Inflammatory macrophage (primary cell): ENCODE results near the gene AQP10.
A peak's percentile ranks its signal among the peaks of the same experiment; 100 is the strongest.
"Not testable (repeated sequence)": the region's sequence is repeated elsewhere in the genome, so short reads cannot be mapped to it uniquely, and the experiment has no call there.

Experiments used
- DNase-seq, 2 donors: peaks; one replicate each; pipeline ENCODE4 v3.0.0-alpha.2; 2020 to 2022
- total RNA-seq, 18 experiments: gene quantifications; one replicate each; lab custom pipeline; 2026; ENCODE audit warnings: mixed read lengths in 6 of 18, inconsistent platforms in 2 of 18; lab: John Stamatoyannopoulos, UW

AQP10 gene
- 0 to 0.25 (median 0) reads per million in 18 experiments for total RNA-seq

- DNase-seq = peak in 1 of 2 donors; percentile 26
Measured at GRCh38 chr1:154320882-154321608, at the start of gene AQP10. AQP10 (plus strand) TSS chr1:154321093; CDS start chr1:154321156, 63 bp downstream.

- DNase-seq = peak; percentile 99 to 100
Measured at GRCh38 chr1:154272217-154272998, 48.5 kb upstream of the AQP10 start, which contains the start of gene HAX1. HAX1 (plus strand) TSS chr1:154272629; CDS start chr1:154272724, 95 bp downstream.

- no peak for DNase-seq
Measured at GRCh38 chr1:154272999-154273563, 47.8 kb upstream of the AQP10 start.

- DNase-seq = no peak
Measured at GRCh38 chr1:154276797-154277196, 44.1 kb upstream of the AQP10 start.

- DNase-seq = not testable (repeated sequence)
Measured at GRCh38 chr1:154287591-154287990, 33.3 kb upstream of the AQP10 start.

- DNase-seq = no peak
Measured at GRCh38 chr1:154288661-154289060, 32.2 kb upstream of the AQP10 start.

GRCh38 chr1:154290921-154291320 is 30.0 kb upstream of the AQP10 start:
- no peak for DNase-seq

GRCh38 chr1:154295408-154296235 is 25.3 kb upstream of the AQP10 start:
- DNase-seq = no peak

GRCh38 chr1:154301582-154301981 is 19.3 kb upstream of the AQP10 start:
- no peak for DNase-seq

- no peak for DNase-seq
Measured at GRCh38 chr1:154304664-154305337, 16.1 kb upstream of the AQP10 start.

- no peak for DNase-seq
Measured at GRCh38 chr1:154306151-154306550, 14.7 kb upstream of the AQP10 start.

GRCh38 chr1:154307670-154308270 is 13.1 kb upstream of the AQP10 start:
- DNase-seq = not testable (repeated sequence)

GRCh38 chr1:154309136-154309535 is 11.8 kb upstream of the AQP10 start:
- not testable (repeated sequence) for DNase-seq

GRCh38 chr1:154312229-154313065 is 8.4 kb upstream of the AQP10 start:
- not testable (repeated sequence) for DNase-seq

GRCh38 chr1:154313066-154313356 is 7.9 kb upstream of the AQP10 start:
- no peak for DNase-seq

GRCh38 chr1:154314226-154314625 is 6.7 kb upstream of the AQP10 start:
- not testable (repeated sequence) for DNase-seq

- DNase-seq = no peak
Measured at GRCh38 chr1:154316704-154317103, 4.2 kb upstream of the AQP10 start.

GRCh38 chr1:154318386-154318785 is 2.5 kb upstream of the AQP10 start:
- no peak for DNase-seq

- DNase-seq = not testable (repeated sequence)
Measured at GRCh38 chr1:154321609-154321934, 679 bp downstream of the AQP10 start.

- no peak for DNase-seq
Measured at GRCh38 chr1:154323493-154323892, 2.6 kb downstream of the AQP10 start.

GRCh38 chr1:154324241-154324640 is 3.3 kb downstream of the AQP10 start:
- DNase-seq = no peak
